Naive thymus-derived CD8-positive, alpha-beta T cell (primary cell): Measurements from ENCODE around the gene ZNF648. TPM values are rescaled to one million over a fixed set of nuclear protein-coding genes. Genes with fewer than 3 reads are reported as not detected.
"Not testable (repeated sequence)": the region's sequence is repeated elsewhere in the genome, so short reads cannot be mapped to it uniquely, and the experiment has no call there.

Source experiments
- ATAC-seq, 2 donors: fragments of 150-1000 bp; cut with Tn5 transposase in 1 of 2; sonication (Bioruptor Pico), chemical (Tn5 transposase) in 1 of 2; 1 replicate in 1 of 2; 2 replicates in 1 of 2; pipeline ENCODE4 v1.10.0; 2021; ENCODE audit warnings: mild to moderate bottlenecking in 2 of 2, moderate library complexity in 2 of 2
- POLR2A ChIA-PET: fragments of 350-600 bp; sonication (Branson Sonifier 250); formaldehyde crosslinking; loops from one replicate; lab custom pipeline; 2021; ENCODE audit warnings: antibody characterized with exemption; lab: Charles Lee
- DNase-seq, 10 donors: peaks; one replicate each; pipeline versions ENCODE4 v3.0.0 to v3.0.0-alpha.2; 2020 to 2022
- H3K27ac Mint-ChIP-seq, 10 donors: one replicate each; pipeline ENCODE4 v1.8.0; 2020 to 2022; ENCODE audit warnings: mild to moderate bottlenecking in 10 of 10, mixed read lengths in 10 of 10, moderate library complexity in 4 of 10, inconsistent platforms in 1 of 10
- H3K27me3 Mint-ChIP-seq, 5 donors: one replicate each; pipeline ENCODE4 v1.8.0; 2021 to 2022; ENCODE audit warnings: mixed read lengths in 5 of 5
- H3K36me3 Mint-ChIP-seq, 3 donors: one replicate each; pipeline ENCODE4 v1.8.0; 2020 to 2022; ENCODE audit warnings: mixed read lengths in 3 of 3, mild to moderate bottlenecking in 2 of 3, inconsistent platforms in 1 of 3
- H3K4me1 Mint-ChIP-seq, 4 donors: one replicate each; pipeline ENCODE4 v1.8.0; 2021 to 2022; ENCODE audit warnings: mixed read lengths in 4 of 4
- H3K4me3 Mint-ChIP-seq, 10 donors: one replicate each; pipeline ENCODE4 v1.8.0; 2020 to 2022; ENCODE audit warnings: mild to moderate bottlenecking in 10 of 10, mixed read lengths in 10 of 10, moderate library complexity in 6 of 10, inconsistent platforms in 1 of 10
- H3K9me3 Mint-ChIP-seq, 9 donors: one replicate each; pipeline ENCODE4 v1.8.0; 2020 to 2022; ENCODE audit warnings: mixed read lengths in 9 of 9, mild to moderate bottlenecking in 3 of 9, inconsistent platforms in 1 of 9, moderate library complexity in 1 of 9
- polyA plus RNA-seq, 3 donors: library from polyadenylated mRNA; unstranded; fragments of 300-500 nt; fragmentation: Illumina TruSeq; gene quantifications; one replicate each; pipeline ENCODE4 v1.2.3, GENCODE V29; 2021
- total RNA-seq, 8 experiments: library from RNA in 2 of 8; stranded (reverse) in 2 of 8; gene quantifications; one replicate each; pipeline ENCODE4 v1.2.3 and lab custom pipeline; 2021 to 2026

The ZNF648 gene
- total RNA-seq = not detected
- not detected for polyA plus RNA-seq
- 0 reads per million in 6 experiments for total RNA-seq (lab: John Stamatoyannopoulos, UW)

GRCh38 chr1:182061594-182061993 lies at the start of gene ZNF648:
TSS of gene ZNF648 (minus strand) at chr1:182061712. CDS start at chr1:182058010, 3,702 bp downstream.
- Mint-ChIP-seq H3K4me1 (peaks cover 0 to 2% (median under 1%) of the 10 kb centered on the region in 4 donors), H3K9me3 (peaks cover 0 to 9% (median 0%) of the 10 kb centered on the region in 9 donors), H3K27ac (no peak within 1 kb of the TSS), H3K4me3 (no peak within 1 kb of the TSS), H3K27me3 (peaks cover 25 to 78% (median 57%) of the 10 kb centered on the region in 5 donors), H3K36me3 (no peaks in the 10 kb centered on the region)
- POLR2A ChIA-PET = no interaction called here
- DNase-seq (no peak), ATAC-seq (no peak)

- peaks cover 0 to 5% (median under 1%) of the 10 kb centered on the region in 4 donors for H3K4me1 Mint-ChIP-seq
- no peak for ATAC-seq
- peaks cover 0 to 13% (median 6%) of the 10 kb centered on the region in 9 donors for H3K9me3 Mint-ChIP-seq
- H3K4me3 Mint-ChIP-seq = no peak overlapping the region
- POLR2A ChIA-PET = no interaction called here
- DNase-seq = no peak
- H3K27me3 Mint-ChIP-seq = peaks cover 10 to 46% (median 19%) of the 10 kb centered on the region in 5 donors
- H3K36me3 Mint-ChIP-seq = peaks cover 0 to 9% (median 8%) of the 10 kb centered on the region in 3 donors
- no peak overlapping the region for H3K27ac Mint-ChIP-seq
These were observed 49.1 kb upstream of the ZNF648 start for GRCh38 chr1:182110635-182111034.

- H3K27me3 Mint-ChIP-seq = peaks cover 12 to 52% (median 24%) of the 10 kb centered on the region in 5 donors
- peaks cover 0 to 9% (median 8%) of the 10 kb centered on the region in 3 donors for H3K36me3 Mint-ChIP-seq
- DNase-seq (no peak), ATAC-seq (no peak)
- H3K9me3 Mint-ChIP-seq = peaks cover 0 to 13% (median 6%) of the 10 kb centered on the region in 9 donors
- POLR2A ChIA-PET = no interaction called here
- H3K4me1 Mint-ChIP-seq = peaks cover 0 to 5% (median under 1%) of the 10 kb centered on the region in 4 donors
- no peak overlapping the region for H3K27ac Mint-ChIP-seq
- no peak overlapping the region for H3K4me3 Mint-ChIP-seq
These were observed 48.3 kb upstream of the ZNF648 start for GRCh38 chr1:182109771-182110170.

GRCh38 chr1:182107209-182107608 lies 45.7 kb upstream of the ZNF648 start:
- DNase-seq (no peak), ATAC-seq (no peak)
- Mint-ChIP-seq H3K36me3 (peaks cover 0 to 9% (median 8%) of the 10 kb centered on the region in 3 donors), H3K4me1 (no peaks in the 10 kb centered on the region), H3K9me3 (peaks cover 0 to 13% (median 6%) of the 10 kb centered on the region in 9 donors), H3K27me3 (peaks cover 14 to 51% (median 24%) of the 10 kb centered on the region in 5 donors), H3K4me3 (no peak overlapping the region), H3K27ac (no peak overlapping the region)
- POLR2A ChIA-PET = no interaction called here

- peaks cover 0 to under 1% (median 0%) of the 10 kb centered on the region in 3 donors for H3K36me3 Mint-ChIP-seq
- H3K27ac Mint-ChIP-seq = no peak overlapping the region
- no peak overlapping the region for H3K4me3 Mint-ChIP-seq
- POLR2A ChIA-PET = no interaction called here
- no peaks in the 10 kb centered on the region for H3K4me1 Mint-ChIP-seq
- ATAC-seq (no peak), DNase-seq (no peak)
- peaks cover 6 to 25% (median 13%) of the 10 kb centered on the region in 5 donors for H3K27me3 Mint-ChIP-seq
- H3K9me3 Mint-ChIP-seq = peaks cover 0 to 4% (median under 1%) of the 10 kb centered on the region in 9 donors
These were observed 40.5 kb upstream of the ZNF648 start for GRCh38 chr1:182102043-182102416.

GRCh38 chr1:182101415-182102042 lies 40.0 kb upstream of the ZNF648 start:
- DNase-seq (no peak), ATAC-seq (no peak)
- H3K27ac Mint-ChIP-seq = no peak overlapping the region
- peaks cover 0 to 4% (median 0%) of the 10 kb centered on the region in 9 donors for H3K9me3 Mint-ChIP-seq
- H3K27me3 Mint-ChIP-seq = peaks cover 4 to 26% (median 11%) of the 10 kb centered on the region in 5 donors
- POLR2A ChIA-PET = no interaction called here
- no peak overlapping the region for H3K4me3 Mint-ChIP-seq
- H3K4me1 Mint-ChIP-seq = no peaks in the 10 kb centered on the region
- no peaks in the 10 kb centered on the region for H3K36me3 Mint-ChIP-seq

- POLR2A ChIA-PET = interaction anchor here (0.6 kb wide), 1 partner anchor 671 kb away, joined by 5 read pairs; no protein-coding TSS in a partner anchor
- ATAC-seq = no peak
These were observed 36.8 kb upstream of the ZNF648 start for GRCh38 chr1:182098301-182098700.

GRCh38 chr1:182095946-182096345 lies 34.4 kb upstream of the ZNF648 start:
- no peak for ATAC-seq
- POLR2A ChIA-PET = interaction anchor here (0.7 kb wide), 1 partner anchor 383 kb away, joined by 5 read pairs; no protein-coding TSS in a partner anchor

More at GRCh38 chr1:182098301-182098700, 36.8 kb upstream of the ZNF648 start:
- Mint-ChIP-seq H3K36me3 (no peaks in the 10 kb centered on the region), H3K27ac (peak overlapping the region in 1 of 10 donors; percentile 1), H3K4me3 (no peak overlapping the region), H3K9me3 (peaks cover 0 to 4% (median 0%) of the 10 kb centered on the region in 9 donors), H3K4me1 (peaks cover 0 to 3% (median 0%) of the 10 kb centered on the region in 4 donors), H3K27me3 (peaks cover 3 to 22% (median 10%) of the 10 kb centered on the region in 5 donors)
- DNase-seq = no peak

GRCh38 chr1:182094514-182095005 lies 33.0 kb upstream of the ZNF648 start:
- H3K4me3 Mint-ChIP-seq, H3K4me1 Mint-ChIP-seq, ATAC-seq, H3K9me3 Mint-ChIP-seq, DNase-seq, H3K36me3 Mint-ChIP-seq, H3K27ac Mint-ChIP-seq: not testable (repeated sequence)
- POLR2A ChIA-PET = interaction anchor here (0.7 kb wide), 1 partner anchor 312 kb away, joined by 3 read pairs; no protein-coding TSS in a partner anchor
- peaks cover 2 to 12% (median 8%) of the 10 kb centered on the region in 5 donors for H3K27me3 Mint-ChIP-seq

More at GRCh38 chr1:182095946-182096345, 34.4 kb upstream of the ZNF648 start:
- Mint-ChIP-seq H3K36me3 (no peaks in the 10 kb centered on the region), H3K27ac (no peak overlapping the region), H3K4me1 (peaks cover 0 to 3% (median 0%) of the 10 kb centered on the region in 4 donors), H3K27me3 (peaks cover 2 to 14% (median 10%) of the 10 kb centered on the region in 5 donors), H3K9me3 (peaks cover 0 to 4% (median 0%) of the 10 kb centered on the region in 9 donors), H3K4me3 (no peak overlapping the region)
- DNase-seq = no peak

- H3K4me1 Mint-ChIP-seq = peaks cover 0 to 3% (median 2%) of the 10 kb centered on the region in 4 donors
- ATAC-seq (no peak), DNase-seq (no peak)
- no peaks in the 10 kb centered on the region for H3K36me3 Mint-ChIP-seq
- H3K27ac Mint-ChIP-seq = no peak overlapping the region
- H3K4me3 Mint-ChIP-seq = no peak overlapping the region
- POLR2A ChIA-PET = no interaction called here
- no peaks in the 10 kb centered on the region for H3K9me3 Mint-ChIP-seq
- peaks cover 2 to 12% (median 7%) of the 10 kb centered on the region in 5 donors for H3K27me3 Mint-ChIP-seq
These were observed 32.3 kb upstream of the ZNF648 start for GRCh38 chr1:182093781-182094180.

- H3K27ac Mint-ChIP-seq = peak overlapping the region in 1 of 10 donors; percentile 24
- H3K9me3 Mint-ChIP-seq = no peaks in the 10 kb centered on the region
- peaks cover 8 to 16% (median 13%) of the 10 kb centered on the region in 4 donors for H3K4me1 Mint-ChIP-seq
- DNase-seq (no peak), ATAC-seq (no peak)
- no peaks in the 10 kb centered on the region for H3K36me3 Mint-ChIP-seq
- H3K4me3 Mint-ChIP-seq = no peak overlapping the region
- peaks cover 2 to 12% (median 5%) of the 10 kb centered on the region in 5 donors for H3K27me3 Mint-ChIP-seq
- POLR2A ChIA-PET = no interaction called here
These were observed 30.8 kb upstream of the ZNF648 start for GRCh38 chr1:182092336-182092735.

GRCh38 chr1:182091083-182091482 lies 29.6 kb upstream of the ZNF648 start:
- peaks cover 2 to 12% (median 3%) of the 10 kb centered on the region in 5 donors for H3K27me3 Mint-ChIP-seq

More at GRCh38 chr1:182091083-182091482, 29.6 kb upstream of the ZNF648 start:
- ATAC-seq = no peak
- DNase-seq = no peak
- H3K9me3 Mint-ChIP-seq = no peaks in the 10 kb centered on the region
- H3K4me3 Mint-ChIP-seq = no peak overlapping the region
- H3K36me3 Mint-ChIP-seq = no peaks in the 10 kb centered on the region
- POLR2A ChIA-PET = no interaction called here
- peak overlapping the region in 2 of 10 donors; percentile 27 to 73 for H3K27ac Mint-ChIP-seq
- H3K4me1 Mint-ChIP-seq = peaks cover 15 to 28% (median 24%) of the 10 kb centered on the region in 4 donors
